NCI-H748 treated with DMSO at 0.1 percent for 48 hours (cell line): ENCODE results near the gene IRF4.

Experiments used
- DNase-seq: peaks from one replicate; lab custom pipeline; 2025; lab: John Stamatoyannopoulos, UW

Gene IRF4

DNA sequence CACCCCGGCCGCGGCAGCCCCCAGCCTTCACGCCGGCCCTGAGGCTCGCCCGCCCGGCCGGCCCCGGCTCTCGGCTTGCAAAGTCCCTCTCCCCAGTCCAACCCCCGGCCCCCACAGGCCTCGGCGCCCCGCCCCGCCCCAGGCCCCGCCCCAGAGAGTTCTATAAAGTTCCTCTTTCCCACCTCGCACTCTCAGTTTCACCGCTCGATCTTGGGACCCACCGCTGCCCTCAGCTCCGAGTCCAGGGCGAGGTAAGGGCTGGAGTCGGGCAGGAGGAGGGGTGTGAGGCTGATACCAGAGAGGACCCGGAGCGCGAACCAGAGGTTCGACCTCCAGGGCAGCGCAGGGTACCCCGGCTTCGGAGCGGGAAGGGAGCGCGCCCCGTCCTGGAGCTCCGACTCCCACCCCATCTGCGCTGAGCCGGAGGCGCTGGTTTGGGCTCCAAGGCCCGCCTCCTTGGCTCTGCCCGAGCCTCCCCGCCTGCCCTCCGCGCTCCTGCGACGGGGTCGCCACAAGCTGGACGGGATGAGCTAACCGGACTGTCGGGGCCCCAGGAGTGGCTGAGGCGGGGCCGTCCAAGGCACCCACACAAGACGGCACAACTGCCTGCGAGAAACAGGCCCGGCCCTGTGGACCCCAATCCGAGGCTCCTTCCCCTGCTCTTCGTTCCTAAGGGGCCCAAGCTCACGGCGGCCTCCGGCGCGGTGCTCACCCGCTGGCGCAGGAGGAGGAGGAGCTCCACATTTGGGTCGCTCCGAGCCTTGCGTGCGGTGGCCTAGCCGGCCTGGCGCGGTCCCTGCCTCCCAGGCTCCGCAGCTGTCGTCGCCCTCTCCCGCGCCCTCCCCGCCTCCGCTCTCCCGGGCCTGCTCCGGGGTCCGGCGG is at the start of gene IRF4:
TSS of gene IRF4 (plus strand) at position 194 of the 882 bp plus-strand sequence. CDS start 1,401 bp downstream, outside the sequence.
- no peak for DNase-seq

DNA sequence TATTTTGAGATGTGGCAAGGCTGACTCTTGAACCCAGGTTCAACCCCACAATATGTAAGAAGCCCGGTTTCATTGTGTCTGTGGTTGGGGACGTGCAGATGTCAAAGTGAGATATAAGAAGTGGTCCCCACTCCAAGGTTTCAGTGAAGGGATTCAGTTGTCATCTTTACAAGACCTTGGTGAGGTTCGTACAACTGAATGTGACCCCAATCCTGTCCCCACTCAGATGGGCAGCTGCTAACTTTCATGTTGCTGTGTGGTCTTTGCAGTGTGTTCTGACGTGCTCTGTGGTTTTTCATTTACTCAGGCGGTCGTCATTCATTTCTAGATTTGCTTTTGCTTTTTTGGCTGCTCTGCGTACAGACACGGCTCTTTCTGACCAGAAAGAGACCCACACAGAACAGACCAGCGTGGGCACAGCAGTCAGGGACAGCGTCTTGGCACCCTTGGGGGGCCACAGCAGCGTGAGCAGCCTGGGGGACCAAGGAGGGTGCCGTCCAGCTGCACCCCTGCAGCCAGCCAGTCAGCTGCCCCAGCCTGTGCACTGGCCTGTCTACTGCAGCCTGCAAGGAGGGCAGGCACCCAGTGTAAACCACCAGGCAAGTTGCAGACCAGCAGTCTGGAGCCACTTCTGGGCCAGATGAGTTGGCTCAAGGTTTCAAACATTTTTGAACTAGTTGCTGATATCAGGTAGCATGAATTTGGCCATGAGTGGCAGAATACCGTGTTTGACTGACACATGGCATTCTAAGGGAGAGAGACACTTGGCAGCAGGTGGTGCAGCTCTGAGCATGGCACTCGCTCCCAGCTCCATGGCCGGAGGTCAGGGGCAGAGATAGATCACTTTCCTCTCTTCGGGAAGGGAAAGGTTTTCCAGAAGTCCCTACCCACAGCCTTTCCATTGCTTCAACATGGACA is 49.4 kb upstream of the IRF4 start:
- DNase-seq, result no peak

- DNase-seq, result no peak
Measured at GRCh38 chr6:342832-343179, 48.7 kb upstream of the IRF4 start.

- DNase-seq, result no peak
Measured at GRCh38 chr6:343226-343935, 48.2 kb upstream of the IRF4 start.

- DNase-seq, result no peak
Measured at GRCh38 chr6:343960-344815, 47.4 kb upstream of the IRF4 start.

DNA sequence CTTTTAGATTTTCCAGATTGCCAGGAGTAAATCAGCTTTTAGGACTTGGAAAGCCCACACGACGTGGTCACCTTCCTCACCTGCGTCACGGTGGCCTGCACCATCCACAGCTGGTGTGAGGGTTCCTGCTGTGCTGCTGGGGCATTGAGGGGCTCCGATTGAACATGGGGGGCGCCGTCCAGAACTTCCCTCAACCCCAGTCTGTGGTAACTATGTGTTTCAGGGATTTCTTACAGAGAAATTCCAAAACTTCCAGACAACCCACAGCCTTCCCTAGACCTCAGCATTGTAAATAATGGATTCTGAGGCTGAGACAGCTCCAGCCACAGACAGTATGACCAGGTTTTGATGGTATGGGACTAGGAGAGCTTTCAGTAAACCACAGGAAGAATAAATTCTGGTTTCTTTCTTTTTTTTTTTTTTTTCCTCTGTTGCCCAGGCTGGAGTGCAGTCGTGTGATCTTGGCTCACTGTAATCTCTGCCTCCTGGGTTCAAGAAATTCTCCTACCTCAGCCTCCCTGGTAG is 46.7 kb upstream of the IRF4 start:
- no peak for DNase-seq

DNA sequence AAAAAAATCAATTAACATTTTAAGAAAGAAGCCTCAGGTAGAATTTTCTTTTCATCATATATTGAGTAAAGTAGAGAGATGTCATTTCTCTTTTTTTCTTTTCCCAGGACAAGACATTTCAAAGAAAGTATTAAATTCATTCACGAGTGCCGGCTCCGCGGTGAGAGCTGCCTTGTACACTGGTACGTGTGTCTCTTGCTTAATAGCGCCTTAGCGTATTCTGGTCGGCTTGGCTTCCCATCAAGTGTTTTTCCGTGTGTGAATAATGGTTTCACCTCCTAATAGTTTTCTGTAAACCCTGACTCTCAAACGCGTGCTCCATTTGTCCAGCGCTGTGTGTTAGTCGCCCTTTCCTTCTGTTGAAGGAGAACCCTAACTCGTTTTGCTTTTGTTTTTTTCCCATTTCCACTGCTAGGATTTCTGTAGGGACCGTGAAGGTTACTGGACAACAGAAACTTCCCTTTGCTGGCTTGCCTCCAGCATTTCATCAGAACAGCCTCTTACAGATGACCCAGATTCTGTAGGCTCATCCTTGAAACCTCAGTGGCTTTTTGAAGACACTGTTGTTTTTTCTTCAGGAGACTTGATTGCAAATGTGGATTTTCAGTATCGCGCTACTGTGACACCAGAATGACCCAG is 45.7 kb upstream of the IRF4 start:
- no peak for DNase-seq

GRCh38 chr6:346386-347030 is 45.0 kb upstream of the IRF4 start:
- no peak for DNase-seq

- no peak for DNase-seq
Measured at GRCh38 chr6:347232-347631, 44.3 kb upstream of the IRF4 start.

DNA sequence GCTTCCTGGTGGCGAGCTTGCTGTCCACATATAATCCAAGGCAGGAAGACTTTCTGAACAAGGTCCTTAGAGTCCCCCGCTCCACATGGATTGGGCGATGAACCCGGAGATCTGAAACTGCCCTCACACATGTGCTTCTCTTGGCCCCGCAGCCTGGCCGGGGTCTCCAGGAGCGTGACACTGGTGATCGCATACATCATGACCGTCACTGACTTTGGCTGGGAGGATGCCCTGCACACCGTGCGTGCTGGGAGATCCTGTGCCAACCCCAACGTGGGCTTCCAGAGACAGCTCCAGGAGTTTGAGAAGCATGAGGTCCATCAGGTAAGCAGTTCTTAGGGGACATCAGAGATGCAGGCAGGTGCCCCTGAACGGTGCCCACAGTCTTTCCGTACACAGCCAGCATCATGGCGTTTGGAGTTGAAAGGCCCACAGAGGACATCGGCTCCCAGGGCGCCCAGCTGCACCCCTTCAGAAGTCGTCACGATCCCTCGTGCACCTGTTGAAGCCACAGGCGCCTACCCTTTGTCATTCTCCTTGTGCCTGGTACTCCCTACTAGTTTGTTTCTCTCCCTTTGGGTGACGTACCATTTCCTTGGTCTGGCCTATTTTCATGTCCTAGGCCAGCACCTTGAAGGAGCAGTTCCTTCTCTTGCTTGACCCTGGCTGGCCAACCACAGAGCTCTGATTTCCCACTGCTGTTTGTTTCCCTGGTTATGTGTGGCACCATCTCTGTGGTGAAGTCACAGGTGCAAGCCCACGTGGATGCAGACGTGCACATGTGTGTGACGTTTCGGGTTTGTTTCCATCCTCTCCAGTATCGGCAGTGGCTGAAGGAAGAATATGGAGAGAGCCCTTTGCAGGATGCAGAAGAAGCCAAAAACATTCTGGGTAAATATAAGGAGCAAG is 43.3 kb upstream of the IRF4 start:
- no peak for DNase-seq

GRCh38 chr6:348860-349396 is 42.6 kb upstream of the IRF4 start:
- DNase-seq, result no peak

DNA sequence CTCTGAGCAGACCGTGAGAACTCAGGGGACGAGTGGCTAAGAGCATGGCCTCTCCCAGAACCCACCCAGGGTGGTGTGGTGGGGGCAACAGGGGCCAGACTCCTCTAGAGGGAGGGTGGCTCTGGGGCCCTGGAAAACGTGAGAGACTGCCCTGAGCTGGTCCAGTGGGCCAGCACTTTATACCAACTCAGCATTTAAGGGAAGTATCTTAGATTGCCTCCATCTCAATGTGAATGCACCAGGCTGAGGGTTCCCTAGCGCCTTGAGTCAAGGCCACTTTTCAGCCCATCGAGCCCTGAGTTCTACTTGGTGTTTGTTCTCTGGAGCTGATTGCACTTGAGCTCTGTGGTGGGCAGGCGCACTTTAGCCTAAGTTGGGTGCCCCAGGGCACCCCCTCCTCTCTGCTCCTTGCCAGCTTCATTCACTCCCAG is 42.0 kb upstream of the IRF4 start:
- no peak for DNase-seq

DNA sequence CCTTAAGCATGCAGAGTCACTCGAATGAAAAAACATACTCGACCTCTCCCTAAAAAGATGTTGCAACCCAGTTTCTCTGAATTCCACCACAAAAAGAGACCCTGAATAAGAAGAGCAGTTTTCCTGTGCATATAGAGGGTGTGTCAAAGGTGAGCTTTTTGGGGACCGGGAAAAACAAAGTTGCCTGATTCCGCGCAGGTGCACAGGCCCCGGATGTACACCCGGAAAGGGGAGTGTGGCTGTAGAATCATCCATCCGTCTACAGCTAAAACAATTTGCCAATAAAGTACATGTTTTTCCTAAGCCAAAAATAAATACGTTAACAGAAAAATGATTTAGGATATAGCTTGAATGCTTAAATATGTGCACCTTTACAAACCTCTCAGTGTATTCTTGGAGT is 41.2 kb upstream of the IRF4 start:
- no peak for DNase-seq

DNA sequence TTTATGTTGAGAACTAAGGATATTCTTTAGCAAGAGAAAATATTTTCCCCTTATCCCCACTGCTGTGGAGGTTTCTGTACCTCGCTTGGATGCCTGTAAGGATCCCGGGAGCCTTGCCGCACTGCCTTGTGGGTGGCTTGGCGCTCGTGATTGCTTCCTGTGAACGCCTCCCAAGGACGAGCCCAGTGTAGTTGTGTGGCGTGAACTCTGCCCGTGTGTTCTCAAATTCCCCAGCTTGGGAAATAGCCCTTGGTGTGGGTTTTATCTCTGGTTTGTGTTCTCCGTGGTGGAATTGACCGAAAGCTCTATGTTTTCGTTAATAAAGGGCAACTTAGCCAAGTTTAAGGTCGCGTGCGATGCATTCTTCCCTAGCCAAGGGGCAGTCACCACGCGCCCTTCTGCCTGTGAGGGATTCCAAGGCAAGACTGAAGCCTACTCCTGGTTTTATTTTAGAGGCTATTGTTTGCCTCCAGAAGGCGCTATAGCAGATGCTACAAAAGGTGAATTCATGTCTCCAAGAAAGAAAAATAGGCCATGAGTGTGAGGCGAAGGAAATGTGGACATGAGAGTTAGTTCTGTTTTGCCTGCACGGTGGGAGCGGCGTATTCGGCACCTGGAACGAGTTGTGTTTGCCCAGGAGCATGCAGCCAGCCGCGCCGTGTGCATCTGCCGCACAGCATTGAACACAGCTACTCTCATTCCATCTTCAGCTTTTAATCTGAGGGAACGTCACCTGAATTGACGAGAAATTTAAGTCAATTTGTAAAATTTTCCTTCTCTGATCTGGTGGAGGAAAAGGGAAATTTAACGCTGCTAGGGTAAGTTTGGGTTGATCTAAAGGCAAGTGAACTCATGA is 40.3 kb upstream of the IRF4 start:
- DNase-seq, result no peak

DNA sequence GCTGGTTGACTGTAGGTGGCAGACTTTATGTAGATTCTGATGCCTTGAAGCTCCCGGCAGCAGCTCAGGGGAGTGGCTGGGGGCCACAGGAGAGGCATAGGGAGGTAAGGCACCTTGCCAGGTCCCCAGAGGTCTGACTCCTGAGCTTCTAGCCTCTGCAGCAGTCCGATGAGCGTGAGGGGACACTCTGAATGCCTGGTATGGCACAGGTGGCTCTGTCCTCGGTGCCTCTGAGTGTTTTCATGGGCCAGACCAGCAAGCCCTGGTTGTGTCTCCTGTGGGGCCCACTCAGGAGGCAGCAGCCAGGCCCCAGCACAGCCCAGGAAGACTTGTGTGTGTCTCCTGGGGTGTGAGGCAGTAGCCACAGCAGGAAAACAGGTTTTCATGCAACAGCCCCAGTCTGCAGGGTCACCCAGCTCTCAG is 39.7 kb upstream of the IRF4 start:
- no peak for DNase-seq

DNA sequence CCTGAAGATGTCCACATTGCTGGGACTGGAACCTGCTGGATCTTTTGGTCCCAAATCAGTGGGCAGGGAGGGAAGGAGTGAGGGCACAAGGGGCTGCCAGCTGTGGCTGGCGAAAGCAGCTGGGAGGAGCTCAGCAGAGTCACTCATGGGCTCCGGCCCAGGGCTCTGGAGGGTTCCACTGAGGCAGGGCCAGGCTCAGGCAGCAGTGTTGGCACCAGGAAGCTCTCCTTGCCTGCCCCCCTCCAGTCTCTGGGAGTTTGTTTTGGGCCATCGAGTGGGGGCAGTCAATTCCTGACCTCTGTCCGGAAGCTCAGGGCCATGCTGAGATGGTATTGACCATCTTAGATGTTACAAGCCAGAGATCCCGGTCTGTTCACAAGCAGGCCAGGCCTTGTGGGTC is 39.1 kb upstream of the IRF4 start:
- DNase-seq, result no peak

DNA sequence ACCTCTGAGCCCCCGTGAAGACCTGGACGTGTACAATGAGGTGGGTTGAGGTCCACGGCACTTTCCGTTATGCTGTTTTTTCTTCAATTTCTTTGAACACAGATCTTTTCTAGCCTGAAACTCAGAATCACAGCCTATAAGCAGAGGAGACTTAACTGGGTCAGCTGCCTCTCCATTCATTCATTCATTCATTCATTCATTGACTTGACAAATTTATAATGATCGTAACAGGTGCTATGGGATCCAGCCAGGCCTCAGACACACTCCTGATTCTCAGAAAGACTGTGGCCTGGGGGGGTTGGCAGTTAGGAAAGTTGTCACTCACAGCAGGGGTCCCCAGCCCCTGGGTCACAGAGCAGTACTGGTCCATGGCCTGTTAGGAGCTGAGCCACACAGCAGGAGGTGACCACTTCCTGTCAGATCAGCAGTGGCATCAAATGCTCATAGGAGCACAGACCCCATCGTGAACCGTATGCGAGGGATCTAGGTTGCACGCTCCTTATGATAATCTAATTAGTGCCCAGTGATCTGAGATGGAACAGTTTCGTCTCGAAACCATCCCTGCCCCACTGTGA is 38.6 kb upstream of the IRF4 start:
- no peak for DNase-seq
